ENCODE measurements around the gene DNAJB4. TPM values are rescaled to one million over a fixed set of nuclear protein-coding genes. Genes with fewer than 3 reads are reported as not detected.

The DNAJB4 gene
- total RNA-seq, 1 donor from 2014 or later: 40.6 TPM

GRCh38 chr1:77987919-77988318 lies 16.8 kb upstream of the DNAJB4 start:
- Mint-ChIP-seq H3K36me3 (peaks cover 18% of the 10 kb centered on the region), H3K27ac (no peak overlapping the region), H3K9me3 (no peaks in the 10 kb centered on the region), H3K4me1 (peaks cover 3% of the 10 kb centered on the region), H3K27me3 (ENCODE audit: insufficient read depth, low read depth) (no peaks in the 10 kb centered on the region), H3K4me3 (no peak overlapping the region)
- Histone ChIP-seq H4K20me1 (ENCODE audit: low read depth) (peaks cover 58% of the 10 kb centered on the region), H3F3A (ENCODE audit: low read depth) (peaks cover 12% of the 10 kb centered on the region), H3K9ac (no peak overlapping the region), H3K27me3 (no peaks in the 10 kb centered on the region), H3K36me3 (no peaks in the 10 kb centered on the region), H3K27ac (no peak overlapping the region), H2AFZ (replicated peaks) (no peak overlapping the region), H3K4me1 (peaks cover 30% of the 10 kb centered on the region), H3K4me3 (no peak overlapping the region), H3K9me3 (ENCODE audit: low read depth) (no peaks in the 10 kb centered on the region), H3K79me2 (ENCODE audit: low read depth) (peaks cover 91% of the 10 kb centered on the region), H3K4me2 (no peak overlapping the region)
- TF ChIP-seq EZH2phosphoT487 (IDR thresholded peaks at IDR 0.05): no peak
- no peak for TF ChIP-seq EZH2 (IDR thresholded peaks at IDR 0.05)
- no peak for TF ChIP-seq CTCF (IDR thresholded peaks at IDR 0.05)
- no peak for DNase-seq (ENCODE audit: low spot score)

DNA sequence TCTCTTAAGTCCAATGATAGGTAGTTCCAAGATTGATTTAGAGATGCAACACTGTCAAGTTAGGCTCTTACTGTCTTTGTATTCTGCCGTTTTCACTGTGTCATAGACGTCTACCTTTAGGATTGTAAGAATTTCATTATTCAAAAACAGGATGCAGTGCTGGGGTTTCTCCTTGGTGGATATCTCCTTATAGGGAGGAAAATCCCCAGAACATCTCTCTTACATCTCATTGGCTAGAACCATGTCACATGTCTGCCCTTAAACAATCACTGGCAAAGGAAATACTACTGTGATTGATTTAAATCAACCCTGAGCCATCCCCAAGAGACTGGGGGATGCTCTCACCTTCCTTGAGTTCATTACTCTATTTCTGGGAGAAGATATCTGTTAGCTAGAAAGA lies 15.0 kb upstream of the DNAJB4 start:
- no peak overlapping the region for H3K27ac ChIP-seq

GRCh38 chr1:77990629-77991204 lies 14.0 kb upstream of the DNAJB4 start:
- no peak overlapping the region for H3K27ac Mint-ChIP-seq
- Histone ChIP-seq H3K36me3 (no peaks in the 10 kb centered on the region), H3K4me2 (no peak overlapping the region), H4K20me1 (ENCODE audit: low read depth) (peaks cover 42% of the 10 kb centered on the region), H3K9ac (no peak overlapping the region), H3K79me2 (ENCODE audit: low read depth) (peaks cover 97% of the 10 kb centered on the region), H3F3A (ENCODE audit: low read depth) (no peaks in the 10 kb centered on the region), H3K4me1 (peaks cover 8% of the 10 kb centered on the region), H2AFZ (replicated peaks) (no peak overlapping the region), H3K9me3 (ENCODE audit: low read depth) (no peaks in the 10 kb centered on the region), H3K27ac (no peak overlapping the region), H3K27me3 (no peaks in the 10 kb centered on the region), H3K4me3 (no peak overlapping the region)
- H3K4me3 Mint-ChIP-seq: no peak overlapping the region
- H3K9me3 Mint-ChIP-seq: no peaks in the 10 kb centered on the region
- no peak for TF ChIP-seq EZH2 (IDR thresholded peaks at IDR 0.05)
- peaks cover 17% of the 10 kb centered on the region for H3K36me3 Mint-ChIP-seq
- no peak for DNase-seq (ENCODE audit: low spot score)
- H3K27me3 Mint-ChIP-seq (ENCODE audit: insufficient read depth, low read depth): no peaks in the 10 kb centered on the region
- H3K4me1 Mint-ChIP-seq: no peaks in the 10 kb centered on the region

More for the DNA sequence above, 15.0 kb upstream of the DNAJB4 start:
- no peak overlapping the region for H3K4me2 ChIP-seq
- H3F3A ChIP-seq (ENCODE audit: low read depth): no peaks in the 10 kb centered on the region
- H3K36me3 Mint-ChIP-seq: peaks cover 17% of the 10 kb centered on the region
- H3K4me3 ChIP-seq: no peak overlapping the region
- no peaks in the 10 kb centered on the region for H3K27me3 ChIP-seq
- no peak overlapping the region for H3K27ac Mint-ChIP-seq
- H4K20me1 ChIP-seq (ENCODE audit: low read depth): peaks cover 46% of the 10 kb centered on the region
- peaks cover 18% of the 10 kb centered on the region for H3K4me1 ChIP-seq
- H3K36me3 ChIP-seq: no peaks in the 10 kb centered on the region
- no peaks in the 10 kb centered on the region for H3K4me1 Mint-ChIP-seq
- H3K9me3 Mint-ChIP-seq: no peaks in the 10 kb centered on the region
- H3K9ac ChIP-seq: no peak overlapping the region
- DNase-seq (ENCODE audit: low spot score): no peak
- H3K79me2 ChIP-seq (ENCODE audit: low read depth): peaks cover 97% of the 10 kb centered on the region
- H3K27me3 Mint-ChIP-seq (ENCODE audit: insufficient read depth, low read depth): no peaks in the 10 kb centered on the region
- H3K9me3 ChIP-seq (ENCODE audit: low read depth): no peaks in the 10 kb centered on the region
- no peak overlapping the region for H3K4me3 Mint-ChIP-seq
- TF ChIP-seq EZH2 (IDR thresholded peaks at IDR 0.05) (no peak), CTCF (IDR thresholded peaks at IDR 0.05) (no peak), EZH2phosphoT487 (IDR thresholded peaks at IDR 0.05) (no peak)
- no peak overlapping the region for H2AFZ ChIP-seq (replicated peaks)

DNA sequence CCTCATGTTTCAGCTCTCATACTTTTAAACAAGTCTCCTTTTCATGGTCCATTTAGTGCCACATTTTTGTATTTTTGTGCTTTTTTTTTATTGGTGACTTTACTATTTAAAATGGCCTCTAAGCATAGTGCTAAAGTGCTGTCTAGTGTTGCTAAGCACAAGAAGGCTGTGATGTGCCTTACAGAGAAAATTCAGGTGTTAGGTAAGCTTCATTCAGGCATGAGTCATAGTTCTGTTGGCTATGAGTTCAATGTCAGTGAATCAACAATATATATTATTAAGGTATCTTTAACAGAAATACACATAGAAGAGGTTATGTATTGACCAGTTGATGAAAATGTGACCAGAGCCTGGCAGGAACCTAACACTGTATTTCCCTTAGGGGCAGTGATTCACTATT lies 13.1 kb upstream of the DNAJB4 start:
- no peaks in the 10 kb centered on the region for H3K36me3 ChIP-seq
- H3F3A ChIP-seq (ENCODE audit: low read depth): no peaks in the 10 kb centered on the region
- H3K9ac ChIP-seq: no peak overlapping the region
- Mint-ChIP-seq H3K4me1 (no peaks in the 10 kb centered on the region), H3K27me3 (ENCODE audit: insufficient read depth, low read depth) (no peaks in the 10 kb centered on the region), H3K36me3 (peaks cover 15% of the 10 kb centered on the region), H3K9me3 (no peaks in the 10 kb centered on the region), H3K4me3 (no peak overlapping the region), H3K27ac (no peak overlapping the region)
- H3K27me3 ChIP-seq: no peaks in the 10 kb centered on the region
- H3K4me1 ChIP-seq: no peaks in the 10 kb centered on the region
- no peak overlapping the region for H3K4me2 ChIP-seq
- H2AFZ ChIP-seq (replicated peaks): no peak overlapping the region
- no peak overlapping the region for H3K27ac ChIP-seq
- H3K9me3 ChIP-seq (ENCODE audit: low read depth): no peaks in the 10 kb centered on the region
- H3K4me3 ChIP-seq: no peak overlapping the region
- peaks cover 97% of the 10 kb centered on the region for H3K79me2 ChIP-seq (ENCODE audit: low read depth)
- DNase-seq (ENCODE audit: low spot score): no peak
- H4K20me1 ChIP-seq (ENCODE audit: low read depth): peaks cover 35% of the 10 kb centered on the region
- no peak for TF ChIP-seq EZH2 (IDR thresholded peaks at IDR 0.05)
- no peak for TF ChIP-seq EZH2phosphoT487 (IDR thresholded peaks at IDR 0.05)
- TF ChIP-seq CTCF (IDR thresholded peaks at IDR 0.05): no peak
